Measurements from ENCODE around the gene GUSB.
"Not testable (repeated sequence)": the region's sequence is repeated elsewhere in the genome, so short reads cannot be mapped to it uniquely, and the experiment has no call there.

GUSB gene

DNA sequence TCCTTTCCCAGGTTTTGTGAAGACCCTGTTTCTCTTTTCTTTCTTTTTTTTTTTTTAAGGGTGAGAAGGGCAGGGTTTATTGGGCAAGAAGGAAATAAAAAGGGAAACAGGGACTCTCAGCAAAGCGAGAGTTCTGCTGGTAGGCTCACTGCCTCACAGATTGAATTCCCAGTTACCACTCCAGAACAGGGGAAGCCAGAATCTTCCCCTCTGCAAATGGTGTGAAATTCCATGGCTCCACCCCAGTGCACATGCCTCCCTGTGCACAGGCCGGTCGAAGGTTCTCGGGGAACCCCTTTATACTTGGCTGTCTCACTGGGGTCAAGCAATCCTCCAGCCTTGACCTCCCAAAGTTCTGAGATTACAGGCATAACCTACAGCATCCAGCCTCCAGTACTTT, 10.5 kb upstream of the GUSB start:
- no peak for DNase-seq (ENCODE audit: low spot score)
- TF ChIP-seq, protein P1, sequence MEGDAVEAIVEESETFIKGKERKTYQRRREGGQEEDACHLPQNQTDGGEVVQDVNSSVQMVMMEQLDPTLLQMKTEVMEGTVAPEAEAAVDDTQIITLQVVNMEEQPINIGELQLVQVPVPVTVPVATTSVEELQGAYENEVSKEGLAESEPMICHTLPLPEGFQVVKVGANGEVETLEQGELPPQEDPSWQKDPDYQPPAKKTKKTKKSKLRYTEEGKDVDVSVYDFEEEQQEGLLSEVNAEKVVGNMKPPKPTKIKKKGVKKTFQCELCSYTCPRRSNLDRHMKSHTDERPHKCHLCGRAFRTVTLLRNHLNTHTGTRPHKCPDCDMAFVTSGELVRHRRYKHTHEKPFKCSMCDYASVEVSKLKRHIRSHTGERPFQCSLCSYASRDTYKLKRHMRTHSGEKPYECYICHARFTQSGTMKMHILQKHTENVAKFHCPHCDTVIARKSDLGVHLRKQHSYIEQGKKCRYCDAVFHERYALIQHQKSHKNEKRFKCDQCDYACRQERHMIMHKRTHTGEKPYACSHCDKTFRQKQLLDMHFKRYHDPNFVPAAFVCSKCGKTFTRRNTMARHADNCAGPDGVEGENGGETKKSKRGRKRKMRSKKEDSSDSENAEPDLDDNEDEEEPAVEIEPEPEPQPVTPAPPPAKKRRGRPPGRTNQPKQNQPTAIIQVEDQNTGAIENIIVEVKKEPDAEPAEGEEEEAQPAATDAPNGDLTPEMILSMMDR (IDR thresholded peaks at IDR 0.05; ENCODE audit: extremely low read depth, missing control alignments) = no peak

DNA sequence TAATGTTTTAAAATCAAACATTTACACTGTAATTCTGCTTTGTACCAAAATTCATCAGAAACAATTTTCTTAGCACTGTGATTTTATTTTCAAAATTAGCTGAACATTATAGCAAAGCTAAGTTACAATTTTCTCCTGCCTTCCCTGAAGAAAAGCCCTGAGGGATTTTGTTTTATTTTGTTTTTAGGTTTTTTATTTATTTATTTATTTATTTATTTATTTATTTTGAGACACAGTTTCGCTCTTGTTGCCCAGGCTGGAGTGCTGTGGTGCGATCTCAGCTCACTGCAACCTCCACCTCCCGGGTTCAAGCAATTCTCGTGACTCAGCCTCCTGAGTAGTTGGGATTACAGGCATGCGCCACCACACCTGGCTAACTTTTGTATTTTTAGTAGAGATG, 9.8 kb upstream of the GUSB start:
- not testable (repeated sequence) for DNase-seq (ENCODE audit: low spot score)

GRCh38 chr7:65989694-65990080, 7.7 kb upstream of the GUSB start:
- TF ChIP-seq, protein P1 (IDR thresholded peaks at IDR 0.05; ENCODE audit: extremely low read depth, missing control alignments) = no peak

DNA sequence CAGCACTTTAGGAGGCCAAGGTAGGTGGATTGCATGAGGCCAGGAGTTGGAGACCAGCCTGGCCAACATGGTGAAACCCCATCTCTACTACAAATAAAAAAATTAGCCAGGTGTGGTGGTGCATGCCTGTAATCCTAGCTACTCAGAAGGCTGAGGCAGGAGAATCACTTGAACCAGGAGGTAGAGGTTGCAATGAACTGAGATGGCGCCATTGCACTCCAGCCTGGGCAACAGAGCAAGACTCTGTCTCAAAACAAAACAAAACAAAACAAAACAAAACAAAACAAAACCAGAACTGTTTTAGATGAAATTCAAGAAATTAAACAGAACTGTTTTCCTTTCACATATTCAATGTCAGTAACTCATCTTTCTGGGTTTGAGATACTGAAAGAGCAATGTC, 6.5 kb upstream of the GUSB start:
- not testable (repeated sequence) for DNase-seq (ENCODE audit: low spot score)

More at GRCh38 chr7:65989694-65990080, 7.7 kb upstream of the GUSB start:
- no peak for DNase-seq (ENCODE audit: low spot score)

DNA sequence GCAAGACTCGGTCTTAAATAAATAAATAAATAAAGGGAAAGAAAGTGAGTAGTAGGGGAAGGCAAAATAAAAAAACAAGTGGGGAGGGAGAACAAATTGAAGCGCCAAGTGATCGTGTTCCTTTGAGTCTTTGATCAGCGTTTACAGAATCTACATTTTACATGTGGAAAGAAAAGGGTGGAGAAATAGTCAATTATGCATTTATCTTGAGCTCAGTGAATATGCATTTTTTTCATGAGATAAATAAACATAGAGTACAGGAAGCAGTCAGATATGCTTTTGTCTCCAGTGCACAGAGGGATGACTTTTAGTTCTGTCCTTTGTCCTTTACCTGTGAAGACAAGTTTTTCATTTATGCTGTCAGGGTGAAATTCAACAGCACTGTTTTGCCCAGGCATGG, 6.1 kb upstream of the GUSB start:
- TF ChIP-seq, protein P1 (IDR thresholded peaks at IDR 0.05; ENCODE audit: extremely low read depth, missing control alignments) = no peak
- DNase-seq (ENCODE audit: low spot score) = no peak

DNA sequence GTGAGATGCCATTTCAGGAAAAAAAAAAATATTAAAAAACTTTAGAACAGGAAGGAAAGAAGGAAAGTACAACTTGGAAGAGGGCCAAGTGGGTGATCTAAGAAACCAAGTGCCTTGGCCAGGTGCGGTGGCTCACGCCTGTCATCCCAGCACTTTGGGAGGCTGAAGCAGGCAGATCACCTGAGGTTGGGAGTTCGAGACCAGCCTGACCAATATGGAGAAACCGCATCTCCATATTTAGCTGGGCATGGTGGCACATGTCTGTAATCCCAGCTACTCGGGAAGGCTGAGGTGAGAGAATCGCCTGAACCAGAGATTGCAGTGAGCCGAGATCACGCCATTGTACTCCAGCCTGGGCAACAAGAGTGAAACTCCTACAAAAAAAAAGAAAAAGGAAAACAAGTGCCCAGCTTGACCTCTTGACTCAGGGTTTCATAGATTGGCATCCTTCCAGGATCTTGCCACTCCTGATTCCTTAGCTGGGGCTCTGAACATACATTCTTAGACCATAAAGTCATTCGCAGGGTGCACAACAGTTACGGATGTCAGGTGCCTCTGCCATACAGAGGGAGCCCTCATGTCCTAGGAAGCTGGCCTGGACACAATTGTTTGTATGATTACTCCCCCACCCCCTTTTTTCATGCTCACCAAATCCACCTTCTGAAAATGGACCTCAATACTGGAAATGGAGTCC, 2.1 kb upstream of the GUSB start:
- no peak for DNase-seq (ENCODE audit: low spot score)
- TF ChIP-seq, protein P1 (IDR thresholded peaks at IDR 0.05; ENCODE audit: extremely low read depth, missing control alignments) = no peak

DNA sequence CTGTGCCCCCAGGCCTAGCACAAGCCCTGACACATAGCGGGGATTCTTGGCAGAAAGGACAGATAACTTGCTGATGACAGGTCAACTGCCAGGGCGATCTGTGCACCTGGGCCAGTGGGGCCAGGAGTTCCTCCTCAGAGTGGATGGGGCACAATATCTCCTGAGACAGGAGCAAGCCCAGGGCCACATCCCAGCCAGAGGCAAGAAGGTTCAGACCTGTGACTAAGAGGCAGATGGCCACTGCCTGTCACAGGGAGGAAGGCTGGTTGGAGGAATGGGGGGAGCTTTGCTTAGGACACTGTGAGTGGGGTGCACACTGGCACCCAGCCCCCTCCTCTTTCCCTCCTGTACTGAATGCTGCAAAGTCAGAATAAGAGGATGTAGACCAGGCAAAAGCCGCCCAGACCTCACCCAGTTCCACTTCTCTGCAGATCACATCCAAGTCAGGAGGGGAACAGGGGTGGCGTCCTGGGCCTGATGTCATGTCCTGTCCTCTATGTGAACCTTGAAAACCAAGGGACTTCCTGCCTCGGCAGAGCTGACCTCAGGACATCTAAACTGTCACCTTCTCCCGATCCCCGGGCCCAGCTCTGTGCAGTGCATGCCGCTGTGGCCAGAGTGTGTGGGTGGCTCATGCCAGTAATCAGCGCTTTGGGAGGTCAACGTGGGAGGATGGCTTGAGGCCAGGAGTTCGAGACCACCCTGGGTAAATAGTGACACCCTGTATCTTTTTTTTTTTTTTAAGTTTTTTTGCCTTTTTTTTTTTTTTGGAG, 1.3 kb downstream of the GUSB start:
- TF ChIP-seq, protein P1 (IDR thresholded peaks at IDR 0.05; ENCODE audit: extremely low read depth, missing control alignments) = no peak
- DNase-seq (ENCODE audit: low spot score) = peak; percentile 90

DNA sequence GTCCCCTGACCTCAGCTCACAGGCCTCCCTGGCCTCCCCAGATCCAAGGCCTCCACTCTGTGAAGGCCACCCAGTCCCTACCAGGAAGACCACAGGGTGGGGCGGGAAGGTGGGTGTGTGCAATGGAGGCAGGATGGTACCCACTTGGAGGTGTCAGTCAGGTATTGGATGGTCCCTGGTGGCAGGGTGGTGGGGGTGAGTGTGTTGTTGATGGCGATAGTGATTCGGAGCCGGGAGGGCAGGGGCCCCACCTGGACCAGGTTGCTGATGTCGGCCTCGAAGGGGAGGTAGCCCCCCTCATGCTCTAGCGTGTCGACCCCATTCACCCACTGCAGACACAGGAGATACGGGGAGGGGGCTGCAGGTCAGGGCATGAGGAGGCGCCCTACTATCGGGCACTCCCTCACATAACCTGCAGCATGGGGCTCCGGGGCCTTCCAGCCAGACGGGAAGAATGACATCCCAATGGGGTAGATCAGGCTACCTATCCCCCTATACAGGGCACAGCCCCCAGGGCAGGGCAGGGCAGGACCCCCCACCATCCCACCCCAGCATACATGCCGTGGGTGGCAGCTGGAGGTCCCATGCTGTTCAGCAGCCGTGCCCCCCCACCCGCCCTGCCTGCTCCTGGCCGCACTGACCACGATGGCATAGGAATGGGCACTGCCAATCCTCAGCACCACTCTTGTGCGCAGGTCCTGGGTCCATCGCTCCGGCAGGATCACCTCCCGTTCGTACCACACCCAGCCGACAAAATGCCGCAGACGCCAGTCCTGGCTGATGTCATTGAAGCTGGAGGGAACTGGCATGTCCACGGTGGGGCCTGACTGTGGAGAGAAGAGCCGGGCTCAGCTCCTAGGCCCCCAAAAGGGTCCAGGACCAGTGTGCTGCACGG, 2.2 kb downstream of the GUSB start:
- TF ChIP-seq, protein P1 (IDR thresholded peaks at IDR 0.05; ENCODE audit: extremely low read depth, missing control alignments) = no peak
- no peak for DNase-seq (ENCODE audit: low spot score)
